Chondrocyte (in vitro differentiated cells): ENCODE data around the gene ARL8B. TPM values are rescaled to one million over a fixed set of nuclear protein-coding genes. Genes with fewer than 3 reads are reported as not detected.

ENCODE experiments used
- DNase-seq: peaks from one replicate; pipeline ENCODE4 v3.0.0; 2021; ENCODE audit warnings: mixed read lengths, low spot score
- H3K27ac Mint-ChIP-seq: one replicate; pipeline ENCODE4 v1.8.0; 2021; ENCODE audit warnings: mild to moderate bottlenecking, moderate library complexity, mixed read lengths; ENCODE audit not compliant: unreplicated experiment
- H3K27me3 Mint-ChIP-seq: 2 replicates; pipeline ENCODE4 v1.8.0; 2021; ENCODE audit warnings: low read depth, mixed read lengths
- H3K36me3 Mint-ChIP-seq: 2 replicates; pipeline ENCODE4 v1.8.0; 2021; ENCODE audit warnings: low read depth, mixed read lengths
- H3K4me1 Mint-ChIP-seq: 2 replicates; pipeline ENCODE4 v1.8.0; 2021; ENCODE audit warnings: low read depth, mild to moderate bottlenecking, mixed read lengths
- H3K4me3 Mint-ChIP-seq: one replicate; pipeline ENCODE4 v1.8.0; 2021; ENCODE audit warnings: mild to moderate bottlenecking, moderate library complexity, mixed read lengths; ENCODE audit not compliant: unreplicated experiment
- H3K9me3 Mint-ChIP-seq: 2 replicates; pipeline ENCODE4 v1.8.0; 2021; ENCODE audit warnings: low read depth, mixed read lengths
- total RNA-seq: library from RNA; stranded (reverse); gene quantifications from 3 replicates; pipeline ENCODE4 v1.2.1, GENCODE V29; 2021
- TF ChIP-seq, protein P1 (sequence below): fragments of 200-600 bp; sonication (generic); IDR thresholded peaks from 2 replicates; pipeline ENCODE4 v1.5.0; 2021; ENCODE audit warnings: antibody characterized with exemption, mild to moderate bottlenecking, moderate library complexity

ARL8B gene
- total RNA-seq, 1 donor from 2014 or later, result 65.8 TPM

DNA sequence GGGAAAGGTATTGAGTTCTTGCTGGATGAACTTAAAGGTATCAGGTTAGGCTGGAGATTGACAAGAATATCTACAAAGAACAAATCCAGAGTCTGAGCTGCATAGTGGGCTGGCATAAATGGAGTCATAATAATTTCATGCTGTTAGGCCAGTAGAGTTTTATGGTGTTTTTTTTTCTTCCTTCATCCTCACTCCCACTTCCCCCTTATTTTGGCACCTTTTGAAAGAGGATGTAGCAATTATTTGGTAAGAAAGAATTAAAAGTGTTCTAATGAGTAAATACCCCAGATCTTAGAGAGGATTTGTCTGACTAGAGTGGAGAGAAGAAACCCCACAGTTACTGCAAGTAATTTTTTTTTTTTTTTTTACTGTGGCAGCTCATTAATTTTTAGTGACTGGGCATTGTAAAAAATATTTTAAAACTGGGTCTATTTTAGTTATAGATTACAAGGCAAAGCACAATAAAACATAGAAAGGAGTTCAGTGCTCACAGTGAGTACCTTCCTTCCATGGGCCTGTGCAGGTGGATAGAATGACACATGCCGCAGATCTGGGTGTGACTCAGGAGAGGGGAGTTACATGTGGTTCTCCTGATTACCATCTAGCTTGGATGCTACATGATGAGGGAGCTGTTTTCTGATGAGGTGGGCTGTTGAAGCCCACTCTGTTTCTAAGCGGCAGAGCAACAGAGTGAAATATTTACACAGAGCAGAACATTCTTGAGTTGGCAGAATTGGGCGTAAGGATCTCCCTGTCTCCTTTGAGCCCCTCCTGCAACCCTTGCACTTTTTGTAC lies 70.7 kb downstream of the ARL8B start:
- DNase-seq, result no peak
- Mint-ChIP-seq H3K36me3 (peaks cover 2% of the 10 kb centered on the region), H3K9me3 (no peaks in the 10 kb centered on the region), H3K4me1 (peaks cover 78% of the 10 kb centered on the region), H3K4me3 (no peak overlapping the region), H3K27ac (peak overlapping the region; percentile 32), H3K27me3 (no peaks in the 10 kb centered on the region)
- TF ChIP-seq, protein P1, sequence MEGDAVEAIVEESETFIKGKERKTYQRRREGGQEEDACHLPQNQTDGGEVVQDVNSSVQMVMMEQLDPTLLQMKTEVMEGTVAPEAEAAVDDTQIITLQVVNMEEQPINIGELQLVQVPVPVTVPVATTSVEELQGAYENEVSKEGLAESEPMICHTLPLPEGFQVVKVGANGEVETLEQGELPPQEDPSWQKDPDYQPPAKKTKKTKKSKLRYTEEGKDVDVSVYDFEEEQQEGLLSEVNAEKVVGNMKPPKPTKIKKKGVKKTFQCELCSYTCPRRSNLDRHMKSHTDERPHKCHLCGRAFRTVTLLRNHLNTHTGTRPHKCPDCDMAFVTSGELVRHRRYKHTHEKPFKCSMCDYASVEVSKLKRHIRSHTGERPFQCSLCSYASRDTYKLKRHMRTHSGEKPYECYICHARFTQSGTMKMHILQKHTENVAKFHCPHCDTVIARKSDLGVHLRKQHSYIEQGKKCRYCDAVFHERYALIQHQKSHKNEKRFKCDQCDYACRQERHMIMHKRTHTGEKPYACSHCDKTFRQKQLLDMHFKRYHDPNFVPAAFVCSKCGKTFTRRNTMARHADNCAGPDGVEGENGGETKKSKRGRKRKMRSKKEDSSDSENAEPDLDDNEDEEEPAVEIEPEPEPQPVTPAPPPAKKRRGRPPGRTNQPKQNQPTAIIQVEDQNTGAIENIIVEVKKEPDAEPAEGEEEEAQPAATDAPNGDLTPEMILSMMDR, result no peak

DNA sequence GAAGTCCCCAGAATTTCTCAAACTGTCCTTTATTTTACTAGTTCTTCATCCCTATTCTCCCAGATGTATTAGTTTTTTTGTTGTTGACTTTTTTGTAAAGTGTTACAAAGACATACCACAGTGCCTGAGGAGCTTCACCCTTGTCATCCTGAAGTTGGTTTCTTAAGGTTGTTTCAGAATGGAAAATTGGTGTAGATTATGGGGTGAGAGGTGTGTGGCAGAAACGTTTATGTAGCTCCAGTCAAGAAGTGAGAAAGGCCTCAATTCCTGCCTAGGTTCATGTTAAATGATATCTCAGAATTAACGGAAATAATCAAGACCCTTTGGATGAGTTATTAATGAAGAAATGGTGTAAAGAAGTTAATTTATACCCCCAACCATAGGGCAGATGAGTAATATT lies 72.2 kb downstream of the ARL8B start:
- H3K4me1 Mint-ChIP-seq, result peaks cover 82% of the 10 kb centered on the region
- peak overlapping the region; percentile 66 for H3K27ac Mint-ChIP-seq
- no peaks in the 10 kb centered on the region for H3K9me3 Mint-ChIP-seq
- no peak for DNase-seq
- no peak overlapping the region for H3K4me3 Mint-ChIP-seq
- no peaks in the 10 kb centered on the region for H3K27me3 Mint-ChIP-seq
- H3K36me3 Mint-ChIP-seq, result peaks cover 4% of the 10 kb centered on the region
- TF ChIP-seq, protein P1, result no peak

DNA sequence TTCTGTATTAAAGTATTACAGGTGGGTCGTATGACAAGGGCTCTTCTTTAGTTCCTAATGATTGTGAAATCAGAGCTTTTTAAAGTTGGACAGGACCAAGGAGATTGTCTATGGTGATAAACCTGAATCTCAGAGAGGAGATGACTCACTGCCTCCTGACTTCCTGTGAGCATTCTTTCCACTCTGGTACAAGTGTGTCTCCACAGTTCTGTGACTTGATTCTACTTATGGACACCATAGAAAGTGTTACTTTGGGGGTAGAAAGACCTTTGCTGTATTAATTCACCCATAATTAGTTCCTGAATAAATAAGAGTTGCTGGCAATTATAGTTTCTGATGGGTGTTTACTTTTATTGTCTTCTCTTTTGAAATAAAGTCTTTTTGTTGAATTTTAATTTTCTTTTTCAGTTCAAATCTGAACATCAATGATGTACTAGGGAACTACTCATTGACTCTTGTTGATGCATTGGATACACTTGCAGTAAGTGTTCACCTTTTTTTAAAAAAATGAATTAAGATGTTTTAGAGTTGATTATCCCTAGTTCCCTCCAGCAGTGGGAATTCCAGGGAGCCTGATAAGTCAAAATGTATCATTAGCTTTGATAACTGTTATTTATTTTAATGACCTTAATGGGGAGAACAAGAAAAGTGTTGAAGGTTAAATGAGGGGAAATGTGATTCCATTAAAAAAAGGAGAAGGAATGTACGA lies 72.9 kb downstream of the ARL8B start:
- Mint-ChIP-seq H3K27me3 (no peaks in the 10 kb centered on the region), H3K9me3 (no peaks in the 10 kb centered on the region), H3K4me1 (peaks cover 79% of the 10 kb centered on the region), H3K36me3 (peaks cover 6% of the 10 kb centered on the region), H3K27ac (peak overlapping the region; percentile 66), H3K4me3 (no peak overlapping the region)
- no peak for DNase-seq
- TF ChIP-seq, protein P1, result no peak

DNA sequence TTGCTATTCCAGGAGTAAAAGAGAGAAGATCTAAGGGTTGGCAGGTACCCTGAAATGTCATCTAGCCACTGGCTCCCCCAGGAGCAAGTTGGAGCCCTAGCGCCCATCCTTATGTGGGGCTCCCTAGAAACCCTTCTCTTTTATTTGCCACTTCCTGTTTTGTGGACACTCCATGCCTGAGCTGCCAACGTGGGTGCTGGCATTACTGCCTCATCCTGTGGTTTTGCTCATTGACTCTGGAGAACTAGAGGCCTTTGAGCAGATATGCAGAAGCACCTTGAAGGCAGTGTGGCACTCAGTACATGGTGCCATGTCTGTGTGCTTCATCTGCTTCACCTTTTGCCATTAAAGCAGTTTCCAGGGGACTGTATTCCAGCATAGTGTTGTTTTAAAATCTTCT lies 73.5 kb downstream of the ARL8B start:
- Mint-ChIP-seq H3K4me3 (no peak overlapping the region), H3K4me1 (peaks cover 77% of the 10 kb centered on the region), H3K36me3 (peaks cover 9% of the 10 kb centered on the region), H3K27me3 (no peaks in the 10 kb centered on the region), H3K9me3 (no peaks in the 10 kb centered on the region), H3K27ac (peak overlapping the region; percentile 66)
- DNase-seq, result no peak
- TF ChIP-seq, protein P1, result no peak

DNA sequence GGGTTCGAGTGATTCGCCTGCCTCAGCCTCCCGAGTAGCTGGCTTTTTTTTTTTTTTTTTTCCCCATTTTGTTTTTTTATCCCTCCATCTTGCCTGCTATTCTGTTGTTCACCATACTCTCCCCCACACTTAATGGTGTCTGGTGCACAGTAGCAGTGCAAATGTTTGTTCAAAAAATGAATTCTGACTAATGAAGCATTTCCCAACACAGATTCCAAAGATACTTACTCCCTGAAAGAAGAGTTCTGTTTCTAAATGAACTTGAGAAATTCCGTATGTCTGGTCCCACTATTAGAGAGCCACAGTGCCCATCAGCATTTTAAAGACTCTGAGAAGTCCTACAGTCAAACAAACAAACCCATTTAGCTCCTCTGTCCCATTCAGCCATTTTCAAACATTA lies 74.9 kb downstream of the ARL8B start:
- TF ChIP-seq, protein P1, result no peak
- H3K4me3 Mint-ChIP-seq, result no peak overlapping the region
- no peaks in the 10 kb centered on the region for H3K9me3 Mint-ChIP-seq
- H3K27me3 Mint-ChIP-seq, result no peaks in the 10 kb centered on the region
- DNase-seq, result no peak
- peaks cover 9% of the 10 kb centered on the region for H3K36me3 Mint-ChIP-seq
- peaks cover 76% of the 10 kb centered on the region for H3K4me1 Mint-ChIP-seq
- peak overlapping the region; percentile 86 for H3K27ac Mint-ChIP-seq
